MM.1S (cell line): ENCODE results near the gene VAC14.

Source experiments
- CTCF ChIP-seq: fragments of 300-600 bp; sonication (generic); IDR thresholded peaks from 2 replicates; pipeline ENCODE4 v1.5.1; 2016; ENCODE audit warnings: antibody characterized with exemption, low read length, mixed read lengths
- EZH2phosphoT487 ChIP-seq: fragments of 300-600 bp; sonication (generic); IDR thresholded peaks from 2 replicates; pipeline ENCODE4 v1.6.1; 2018; ENCODE audit warnings: antibody characterized with exemption, low read length

- TF ChIP-seq EZH2phosphoT487 (no peak), CTCF (peak; percentile 71)
These were observed 62.6 kb downstream of the VAC14 start for GRCh38 chr16:70738083-70738977.
